Hematopoietic multipotent progenitor cell treated with erythropoietin and hydrocortisone succinate and interleukin-3 and kit ligand, for 15 days (in vitro differentiated cells): ENCODE measurements around the gene ELP5.

Experiments used
- DNase-seq: peaks from one replicate; pipeline ENCODE4 v3.0.0-alpha.2; 2015; ENCODE audit warnings: low spot score

ELP5 gene, protein sequence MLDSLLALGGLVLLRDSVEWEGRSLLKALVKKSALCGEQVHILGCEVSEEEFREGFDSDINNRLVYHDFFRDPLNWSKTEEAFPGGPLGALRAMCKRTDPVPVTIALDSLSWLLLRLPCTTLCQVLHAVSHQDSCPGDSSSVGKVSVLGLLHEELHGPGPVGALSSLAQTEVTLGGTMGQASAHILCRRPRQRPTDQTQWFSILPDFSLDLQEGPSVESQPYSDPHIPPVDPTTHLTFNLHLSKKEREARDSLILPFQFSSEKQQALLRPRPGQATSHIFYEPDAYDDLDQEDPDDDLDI

DNA sequence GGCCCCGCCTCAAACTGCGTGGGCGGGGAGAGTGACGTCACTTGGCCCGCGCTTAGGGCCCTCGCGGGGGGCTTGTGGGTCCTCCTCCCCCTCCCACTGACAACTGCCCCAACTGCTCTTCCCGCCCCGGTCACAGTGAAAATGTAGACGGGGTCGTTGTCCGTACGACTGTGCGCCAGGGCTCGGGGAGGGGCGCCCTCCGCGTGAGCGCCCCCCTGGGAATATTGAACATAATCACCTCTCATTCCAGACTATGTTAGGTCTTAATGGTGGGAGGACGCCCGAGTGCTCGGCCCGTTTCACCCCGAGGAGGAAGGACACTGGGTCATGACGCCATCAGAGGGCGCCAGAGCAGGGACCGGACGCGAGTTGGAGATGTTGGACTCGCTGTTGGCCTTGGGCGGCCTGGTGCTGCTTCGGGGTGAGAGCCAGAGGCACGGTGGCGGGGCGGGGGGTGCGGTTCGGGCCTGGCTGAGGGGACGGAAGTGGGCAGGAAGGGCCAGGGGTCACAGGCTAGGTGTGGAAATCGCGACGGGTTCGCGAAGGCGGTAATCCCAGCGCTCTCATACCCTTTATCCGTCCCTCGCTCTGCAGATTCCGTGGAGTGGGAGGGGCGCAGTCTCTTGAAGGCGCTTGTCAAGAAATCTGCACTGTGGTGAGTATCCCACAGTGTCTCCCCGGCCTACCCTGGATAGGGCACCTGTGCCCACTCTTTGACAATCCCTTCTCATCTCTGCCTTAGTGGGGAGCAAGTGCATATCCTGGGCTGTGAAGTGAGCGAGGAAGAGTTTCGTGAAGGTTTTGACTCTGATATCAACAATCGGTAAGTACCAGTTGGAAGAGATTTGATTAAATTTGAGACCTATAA is at the start of gene ELP5:
TSS of gene ELP5 (plus strand) at position 40 of the 868 bp plus-strand sequence. CDS start at position 376, 336 bp downstream.
- peak; percentile 90 for DNase-seq

DNA sequence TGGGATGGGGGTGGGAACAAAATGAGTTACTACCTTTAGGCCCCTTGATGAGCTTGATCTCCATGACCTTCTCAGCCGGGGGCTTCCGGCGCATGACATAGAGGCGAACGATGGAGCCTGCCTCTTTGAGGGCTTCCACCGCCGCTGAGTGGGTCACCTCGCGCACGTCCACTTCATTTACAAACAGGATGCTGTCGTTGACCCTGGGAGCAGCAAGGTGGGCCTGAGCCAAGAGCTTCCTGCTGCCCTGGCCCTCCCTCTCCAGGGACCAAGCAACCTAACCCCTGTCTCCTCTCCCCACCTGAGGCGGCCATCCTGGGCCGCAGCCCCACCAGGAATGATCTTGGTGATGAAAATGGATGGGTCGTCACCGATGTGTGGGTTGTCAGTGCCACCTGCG is 48.6 kb upstream of the ELP5 start:
- no peak for DNase-seq

DNA sequence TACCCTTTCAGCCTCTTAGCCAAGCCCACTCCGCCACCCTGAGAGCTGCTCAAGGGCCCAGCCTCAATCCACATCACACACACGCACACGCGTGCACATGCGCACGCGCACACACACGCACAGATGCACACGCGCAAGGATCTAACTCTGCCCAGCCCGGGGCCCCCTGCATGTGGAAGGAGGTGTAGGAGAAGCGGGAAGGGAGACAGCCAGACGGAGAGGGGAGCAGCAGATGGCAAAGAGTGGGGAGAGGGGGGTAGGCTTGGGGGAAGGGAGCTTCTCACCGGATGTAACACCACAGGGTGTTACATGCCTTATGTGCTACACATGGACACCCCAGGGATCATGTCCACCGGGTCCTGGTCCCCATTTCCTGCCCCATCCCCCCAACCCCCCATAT is 47.7 kb upstream of the ELP5 start:
- no peak for DNase-seq

DNA sequence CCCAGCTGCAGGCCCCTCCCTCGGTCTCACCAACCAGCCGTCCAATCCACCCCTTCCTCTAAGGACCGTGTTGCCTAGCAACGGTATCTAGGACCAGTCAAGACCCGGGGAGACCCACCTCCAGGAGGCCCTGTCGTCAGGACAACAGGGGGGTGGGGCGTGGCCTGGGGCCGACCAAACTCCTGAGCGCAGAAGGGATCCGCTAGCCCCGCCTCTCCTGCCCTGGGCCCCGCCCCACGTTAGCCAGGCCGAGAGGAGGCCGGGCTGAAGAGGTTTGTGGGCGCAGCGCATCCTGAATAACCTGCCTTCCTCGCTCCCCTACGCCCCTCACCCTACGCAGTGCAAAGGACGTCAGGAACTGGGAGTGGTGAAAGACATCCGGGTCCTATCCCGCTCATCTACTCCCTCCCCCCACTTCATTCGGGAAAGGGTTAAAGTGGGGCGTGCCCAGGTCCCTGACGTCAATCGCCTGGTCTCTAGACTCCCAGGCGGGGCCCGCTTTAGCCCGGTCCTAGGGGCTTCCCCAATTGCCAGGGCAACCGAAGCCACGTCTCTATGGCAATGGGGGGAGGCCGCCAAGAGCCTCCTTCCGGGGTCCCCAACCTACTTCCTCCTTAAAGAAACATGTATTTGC is 47.1 kb upstream of the ELP5 start:
- DNase-seq = peak; percentile 49

DNA sequence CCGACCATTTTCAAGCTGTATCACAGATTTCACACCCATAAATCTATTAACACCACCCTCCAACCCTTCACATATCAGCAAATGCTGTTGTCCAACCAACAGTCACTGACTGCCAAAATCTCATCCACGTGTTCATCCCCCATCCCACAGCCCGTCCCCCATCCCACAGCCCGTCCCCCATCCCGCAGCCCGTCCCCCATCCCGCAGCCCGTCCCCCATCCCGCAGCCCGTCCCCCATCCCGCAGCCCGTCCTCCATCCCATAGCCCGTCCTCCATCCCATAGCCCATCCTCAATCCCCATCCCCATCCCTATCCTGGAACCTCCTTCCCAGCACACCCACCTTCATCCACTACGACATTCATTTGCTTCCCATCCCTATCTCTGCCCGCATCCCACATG is 46.5 kb upstream of the ELP5 start:
- no peak for DNase-seq

DNA sequence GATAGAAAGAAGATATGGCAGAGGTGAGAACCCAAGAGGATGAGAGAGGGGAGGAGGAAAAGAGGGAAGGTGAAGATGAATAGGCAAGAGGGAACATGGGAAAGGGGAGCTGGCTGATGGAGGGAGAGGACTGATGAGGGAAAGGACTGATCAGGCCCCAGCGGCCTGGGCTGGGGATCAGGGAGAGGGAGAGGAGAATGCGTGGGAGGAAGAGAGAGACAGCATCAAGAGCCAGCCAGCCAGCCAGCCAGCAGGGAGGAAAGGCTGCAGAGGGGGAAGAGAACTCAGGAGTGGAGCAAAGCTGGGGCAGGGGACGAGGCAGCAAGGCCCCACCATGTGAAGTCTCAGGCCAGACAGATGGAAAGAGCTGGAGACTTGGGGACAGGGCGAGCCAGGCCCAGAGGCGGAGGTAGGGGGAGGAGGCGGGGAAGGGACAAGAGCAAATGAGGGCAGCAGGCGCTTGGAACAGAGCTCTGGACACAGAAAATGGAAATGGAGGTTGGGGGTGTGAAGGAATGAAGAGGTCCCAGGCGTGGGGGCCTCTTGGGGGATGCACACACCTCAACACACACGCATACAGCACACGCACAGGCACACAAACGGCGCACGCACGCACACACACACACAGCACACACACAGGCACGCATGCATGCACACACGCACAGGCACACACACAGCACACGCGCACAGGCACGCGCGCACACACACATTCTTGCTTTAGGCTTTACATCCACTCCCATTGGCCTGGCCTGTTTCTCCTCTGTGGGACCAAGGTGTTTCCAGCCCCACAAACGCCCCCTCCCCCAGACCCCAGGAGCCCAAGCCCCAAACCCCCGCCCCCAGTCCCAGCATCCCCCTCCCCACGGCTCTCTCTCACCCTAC is 44.7 kb upstream of the ELP5 start:
- no peak for DNase-seq

DNA sequence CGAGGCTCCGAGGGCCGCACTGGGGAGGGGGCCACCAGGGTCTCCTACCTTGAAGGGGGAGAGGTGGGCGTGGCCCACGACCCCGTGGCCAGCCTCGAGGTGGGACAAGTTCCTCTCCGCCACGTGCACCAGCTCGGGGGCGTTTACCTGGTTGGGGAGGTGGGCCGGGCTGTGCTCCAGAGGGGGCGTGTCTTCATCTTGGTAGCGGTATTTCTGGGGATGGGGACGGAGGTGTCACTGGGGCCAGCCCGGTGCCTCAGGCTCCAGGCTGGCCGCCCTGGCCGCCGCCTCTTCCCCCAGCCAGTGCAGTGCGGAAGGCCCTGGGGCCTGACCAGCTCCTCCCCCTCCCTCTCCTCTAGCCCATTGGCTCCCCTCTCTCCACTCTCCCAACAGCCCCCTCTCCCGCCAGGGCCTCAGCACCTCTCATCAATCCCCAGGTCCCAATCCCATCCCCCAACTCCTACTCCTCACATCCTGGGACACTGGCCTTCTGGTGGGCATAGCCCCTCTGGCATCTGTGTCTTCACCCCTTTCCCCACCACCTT is 43.9 kb upstream of the ELP5 start:
- no peak for DNase-seq

DNA sequence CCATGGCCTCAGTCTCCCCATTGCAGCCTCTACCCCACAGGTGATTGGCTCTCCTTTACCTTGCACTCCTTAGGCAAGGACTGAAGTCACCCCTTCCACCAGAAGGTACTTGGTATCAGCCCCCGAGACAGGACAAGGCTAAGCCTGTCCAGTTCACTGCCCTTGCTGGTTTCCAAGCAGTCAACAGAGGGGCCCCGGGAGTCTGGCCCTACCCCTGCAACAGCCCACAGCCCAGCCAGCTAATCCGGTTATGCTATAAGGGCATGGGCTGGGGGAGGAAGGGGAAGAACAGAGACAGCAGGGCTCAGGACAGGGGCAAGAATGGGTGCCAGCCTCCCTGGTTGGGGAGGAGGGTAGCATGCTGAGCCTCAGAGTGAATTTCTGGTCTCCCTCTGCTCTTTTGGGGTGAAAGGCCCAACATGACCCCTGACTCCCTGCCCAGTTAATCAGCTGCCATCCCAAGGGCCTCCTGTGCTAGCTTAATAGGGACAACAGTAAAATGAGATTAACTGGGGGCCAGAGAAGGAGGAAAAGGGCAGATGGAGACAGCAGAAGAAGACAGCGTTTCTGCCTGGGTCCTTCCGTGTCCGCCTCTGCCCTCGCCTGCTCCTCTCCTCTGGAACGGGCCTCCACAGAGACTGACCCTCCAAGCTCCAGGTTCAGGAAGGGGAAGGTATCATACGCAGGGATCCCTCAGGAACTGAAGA is 43.1 kb upstream of the ELP5 start:
- DNase-seq = no peak

DNA sequence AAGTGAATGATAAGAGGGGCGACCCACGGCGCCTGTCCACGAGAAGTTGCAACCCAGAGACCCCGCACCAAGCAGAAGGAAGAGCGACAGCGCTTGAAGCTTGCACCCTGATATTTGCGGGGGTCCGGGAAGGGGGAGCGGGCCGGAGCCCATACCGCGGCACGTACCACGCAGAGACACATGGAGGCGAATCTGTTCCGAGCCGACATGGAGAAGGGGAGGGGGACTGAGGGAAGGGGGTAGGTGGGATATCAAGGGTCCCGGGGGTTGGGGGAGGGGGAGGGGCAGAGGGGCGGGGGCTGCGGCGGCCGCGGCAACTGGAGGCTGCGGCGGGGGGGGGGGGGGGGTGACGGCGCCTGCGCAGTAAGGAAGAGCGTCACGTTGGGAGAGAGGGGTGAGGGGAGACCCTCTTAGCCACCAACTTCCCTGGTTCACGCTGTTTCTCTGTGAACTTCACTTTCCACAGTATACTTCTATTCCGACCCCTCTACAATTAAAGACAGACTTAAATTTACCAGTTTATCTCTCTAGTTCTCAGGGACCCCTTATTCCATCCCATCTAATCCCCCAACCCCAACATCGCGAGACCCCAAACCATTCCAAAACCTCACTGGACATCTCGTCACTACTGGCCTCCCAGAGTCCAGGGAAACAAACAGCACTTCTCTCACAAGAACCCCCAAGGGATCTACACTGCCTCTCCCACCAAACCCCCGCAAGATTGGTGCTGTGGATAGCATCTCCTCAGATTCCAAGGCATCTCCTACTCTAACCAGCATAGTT is 40.3 kb upstream of the ELP5 start:
- DNase-seq = no peak

DNA sequence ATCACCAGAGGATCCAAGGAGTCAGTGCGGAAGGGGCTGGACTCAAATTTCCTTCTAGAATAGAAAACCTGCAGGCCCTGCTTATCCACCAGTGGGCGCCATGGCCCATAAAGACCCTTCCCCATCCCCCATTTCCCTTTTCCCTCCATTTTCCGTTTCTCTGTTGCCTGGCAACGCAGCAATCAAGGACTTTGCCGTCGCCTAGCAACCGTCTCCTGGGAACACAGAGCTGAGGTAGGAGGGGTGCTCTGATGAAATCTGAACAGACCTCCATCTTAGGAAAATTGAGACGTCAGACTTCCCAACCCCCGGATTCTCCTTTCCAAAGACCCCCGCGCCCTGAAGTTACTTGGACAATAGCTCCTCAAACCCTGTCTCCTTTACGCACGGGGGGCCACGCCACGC is 38.1 kb upstream of the ELP5 start:
- DNase-seq = peak; percentile 63

DNA sequence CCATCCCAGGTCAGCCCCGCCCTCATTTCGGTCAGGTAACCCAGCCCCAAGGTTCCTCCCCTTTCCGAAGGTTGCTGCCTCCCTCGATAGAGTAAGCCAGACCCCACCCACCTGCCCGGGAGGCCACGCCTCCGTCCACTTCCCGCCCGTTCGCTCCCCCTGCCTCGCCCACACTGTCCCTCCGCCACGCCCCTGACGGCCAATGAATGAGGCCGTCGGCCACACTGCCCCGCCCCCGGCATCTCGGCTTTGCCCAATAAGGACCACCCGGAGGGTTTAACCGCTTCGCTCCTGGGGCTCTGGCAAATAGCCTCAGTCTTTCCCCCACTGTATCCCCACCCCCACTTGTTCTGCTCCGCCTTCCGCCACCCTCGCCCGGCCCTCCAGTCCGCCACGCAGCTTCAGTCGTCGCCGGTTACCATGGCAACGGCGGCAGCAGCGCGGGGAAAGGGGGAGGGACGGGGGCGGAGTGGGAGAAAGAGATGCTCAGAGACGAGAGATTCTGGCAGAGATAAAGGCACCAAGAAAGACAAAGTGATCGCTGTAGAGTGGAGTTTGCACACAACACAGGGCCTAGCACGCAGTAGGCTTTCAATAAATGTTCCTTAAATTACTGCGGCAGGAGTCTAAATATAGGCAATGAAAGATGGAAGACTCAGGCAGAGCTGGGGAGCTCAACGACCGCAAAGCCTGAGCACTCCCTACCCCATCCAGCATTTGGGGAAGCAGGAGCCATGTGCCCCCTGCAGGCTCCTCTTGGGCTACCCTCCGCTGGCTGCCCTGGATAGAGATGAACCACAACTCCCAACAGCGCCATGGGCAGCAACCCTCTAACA is 37.5 kb upstream of the ELP5 start:
- DNase-seq = peak; percentile 88

DNA sequence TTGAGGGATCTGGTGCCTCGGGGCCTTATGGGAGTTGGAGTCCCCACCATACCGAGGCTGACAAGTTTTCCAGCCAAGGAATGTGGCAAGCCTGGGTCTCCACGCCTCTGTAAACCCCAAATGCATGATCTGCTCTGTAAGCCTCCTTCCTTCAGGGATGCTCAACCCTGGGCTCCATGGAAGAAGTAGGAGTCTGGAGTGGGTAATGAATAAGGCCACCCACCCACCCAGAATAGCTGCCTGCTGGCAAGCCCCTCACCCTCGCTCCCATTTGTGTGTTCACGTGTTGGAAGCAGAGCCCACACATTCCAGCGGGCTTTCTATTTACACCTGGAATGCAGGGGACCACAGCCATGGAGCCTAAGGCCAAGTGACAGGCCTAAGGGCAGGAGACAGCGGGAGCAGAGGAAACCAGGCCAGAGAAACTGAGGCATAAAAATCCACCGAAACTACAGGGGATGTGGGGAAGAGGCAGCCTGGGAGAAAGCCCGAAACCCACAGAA is 36.8 kb upstream of the ELP5 start:
- no peak for DNase-seq

DNA sequence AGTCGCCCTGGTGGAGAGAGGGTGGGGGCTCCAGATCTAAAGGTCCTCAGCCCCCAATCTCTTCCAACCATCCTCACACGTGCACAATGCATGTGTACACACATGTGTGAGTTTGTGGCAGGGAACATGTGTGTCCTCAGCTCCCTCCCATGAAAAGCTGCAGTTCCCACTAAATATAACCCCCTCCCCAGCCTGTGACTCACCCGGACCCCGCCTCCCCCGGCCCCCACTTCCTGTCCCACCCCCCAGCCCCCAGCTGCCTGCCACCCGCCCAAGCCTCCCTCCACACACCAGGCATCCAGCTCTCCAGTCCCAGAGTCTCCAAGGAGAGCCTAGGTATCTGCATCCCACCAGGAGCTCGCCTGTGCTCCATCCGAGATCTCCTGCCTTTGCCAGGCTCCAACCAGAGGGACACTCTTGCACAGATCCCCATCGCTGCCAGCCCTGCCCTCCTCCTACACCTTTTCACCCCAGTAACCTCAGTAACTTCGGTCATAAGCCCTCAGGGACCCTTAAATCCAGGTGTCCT is 36.3 kb upstream of the ELP5 start:
- DNase-seq = no peak

DNA sequence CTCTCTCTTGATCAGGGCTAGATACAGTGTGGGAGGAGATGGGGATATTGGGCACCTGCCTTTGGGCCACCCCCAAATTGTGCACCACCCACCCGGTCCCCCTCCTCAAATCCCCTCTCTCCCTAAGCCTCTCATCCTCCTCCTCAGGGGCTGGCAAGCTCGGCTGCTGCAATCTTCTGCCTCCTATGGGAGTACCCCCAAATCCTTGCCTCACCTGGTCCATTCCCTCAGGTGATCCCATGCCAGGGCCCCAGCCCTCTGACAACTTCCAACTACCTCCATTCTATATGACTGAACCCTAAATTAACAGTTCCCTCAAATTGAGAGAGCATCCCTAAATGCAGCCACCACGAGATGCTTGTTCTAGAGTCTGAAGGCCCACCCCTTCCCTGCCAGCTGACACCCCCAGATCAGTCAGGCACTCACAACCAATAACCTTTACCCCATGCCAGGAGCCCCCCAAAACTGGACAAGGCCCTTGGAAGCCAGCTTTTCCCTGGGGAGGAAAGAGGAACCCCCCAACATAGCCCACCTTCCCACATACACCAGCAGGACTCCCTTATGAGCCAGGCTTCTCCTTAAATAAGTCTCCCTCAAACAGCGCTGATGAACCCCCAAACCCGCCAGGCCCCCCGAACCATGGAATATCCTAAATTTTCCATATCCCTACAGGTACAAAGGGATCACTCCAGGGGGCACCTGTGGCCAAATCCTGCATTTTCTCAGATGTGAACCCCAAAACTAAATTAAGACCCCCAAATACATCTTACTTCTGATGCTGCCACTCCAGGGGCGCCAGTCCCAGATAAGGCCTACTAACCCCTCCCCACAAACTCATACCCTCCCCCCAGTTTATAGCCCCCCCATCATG is 35.5 kb upstream of the ELP5 start:
- DNase-seq = no peak

DNA sequence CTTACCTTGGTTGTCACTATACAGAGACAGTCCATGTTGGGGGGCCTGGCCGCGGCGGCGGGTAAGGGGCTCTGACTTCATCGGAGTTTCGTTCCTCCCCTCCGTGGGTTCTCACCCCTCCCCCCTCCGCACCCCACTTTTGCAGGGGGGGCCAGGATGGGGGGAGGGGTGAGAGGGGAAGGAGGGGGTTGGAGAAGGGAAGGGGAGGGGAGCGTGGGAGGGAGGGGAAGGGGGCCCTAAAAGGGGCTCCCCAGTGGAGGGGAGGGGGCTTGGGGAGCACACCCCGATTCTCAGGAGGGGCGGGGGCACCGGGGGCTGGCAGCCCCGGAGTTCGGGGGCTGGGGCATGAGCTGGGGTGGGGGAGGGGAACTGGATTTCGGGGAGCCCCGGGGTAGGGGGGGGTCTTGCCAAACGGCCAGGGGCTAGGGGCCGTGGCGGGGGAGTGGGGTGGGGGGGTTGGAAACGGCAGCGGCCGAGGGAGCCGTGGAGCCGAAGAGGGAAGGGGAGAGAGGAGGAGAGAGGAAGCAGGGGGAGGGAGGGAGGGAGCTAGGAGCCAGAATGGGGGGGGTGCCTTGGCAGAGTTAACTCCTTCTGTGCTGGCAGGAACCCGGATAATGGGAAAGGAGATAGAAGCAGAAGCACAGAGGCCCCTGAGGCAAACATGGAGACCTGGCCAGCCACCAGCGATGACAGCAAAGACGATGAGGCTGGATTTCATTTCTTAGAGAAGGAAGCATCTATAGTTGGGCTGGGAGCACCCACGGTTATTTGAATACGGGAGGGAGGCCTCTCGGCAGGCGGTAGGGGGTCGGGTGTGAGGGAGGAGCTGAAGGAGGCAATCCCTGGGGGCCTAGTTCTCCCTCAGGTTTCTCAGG is 34.7 kb upstream of the ELP5 start:
- DNase-seq = no peak

DNA sequence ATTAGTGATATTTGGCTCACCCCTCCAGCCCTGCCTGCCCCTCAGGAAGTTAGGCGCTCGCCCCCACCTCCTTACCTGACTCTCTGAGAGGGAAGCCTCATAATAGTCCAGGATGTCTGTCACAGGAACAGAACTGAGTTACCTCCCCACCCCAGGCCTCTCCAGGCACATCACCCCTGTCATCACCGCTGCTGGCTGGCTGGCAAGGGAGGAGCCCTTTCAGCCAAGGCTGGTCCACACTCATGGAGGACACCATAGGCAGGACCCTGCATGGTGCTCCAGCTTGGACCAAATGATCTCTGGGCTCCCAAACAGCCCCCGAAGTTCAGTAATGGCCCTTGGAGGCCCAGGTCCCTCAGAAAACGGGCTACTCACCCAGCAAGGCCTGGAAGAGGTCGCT is 33.8 kb upstream of the ELP5 start:
- DNase-seq = no peak

DNA sequence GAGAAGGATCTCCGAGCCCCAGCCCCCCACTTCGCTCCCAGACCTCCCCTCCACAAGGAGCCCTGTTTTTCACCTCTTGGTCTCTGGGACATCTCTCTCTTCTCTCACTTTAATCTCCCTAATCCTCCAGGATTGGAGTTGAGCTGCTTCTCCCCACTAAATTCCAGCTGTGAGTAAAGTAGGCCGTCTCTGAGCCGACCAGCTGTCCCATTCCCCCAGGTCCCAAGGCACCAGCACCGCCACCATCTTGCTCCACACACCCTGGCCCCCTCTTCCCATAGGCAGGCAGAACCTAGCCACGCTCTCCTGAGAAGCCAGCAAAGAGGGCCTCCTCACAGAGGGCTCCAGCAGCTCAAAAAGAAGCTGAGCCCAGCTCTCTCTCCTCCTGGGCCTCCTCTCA is 33.3 kb upstream of the ELP5 start:
- DNase-seq = no peak
